A204.1 (cell line): ENCODE data around the gene IGFBP6.

Experiments used
- FAIRE-seq: peaks from 2 replicates; lab custom pipeline; 2012; peaks lifted over from hg19 to GRCh38; lab: Jason Lieb, UNC

IGFBP6 gene, protein sequence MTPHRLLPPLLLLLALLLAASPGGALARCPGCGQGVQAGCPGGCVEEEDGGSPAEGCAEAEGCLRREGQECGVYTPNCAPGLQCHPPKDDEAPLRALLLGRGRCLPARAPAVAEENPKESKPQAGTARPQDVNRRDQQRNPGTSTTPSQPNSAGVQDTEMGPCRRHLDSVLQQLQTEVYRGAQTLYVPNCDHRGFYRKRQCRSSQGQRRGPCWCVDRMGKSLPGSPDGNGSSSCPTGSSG

DNA sequence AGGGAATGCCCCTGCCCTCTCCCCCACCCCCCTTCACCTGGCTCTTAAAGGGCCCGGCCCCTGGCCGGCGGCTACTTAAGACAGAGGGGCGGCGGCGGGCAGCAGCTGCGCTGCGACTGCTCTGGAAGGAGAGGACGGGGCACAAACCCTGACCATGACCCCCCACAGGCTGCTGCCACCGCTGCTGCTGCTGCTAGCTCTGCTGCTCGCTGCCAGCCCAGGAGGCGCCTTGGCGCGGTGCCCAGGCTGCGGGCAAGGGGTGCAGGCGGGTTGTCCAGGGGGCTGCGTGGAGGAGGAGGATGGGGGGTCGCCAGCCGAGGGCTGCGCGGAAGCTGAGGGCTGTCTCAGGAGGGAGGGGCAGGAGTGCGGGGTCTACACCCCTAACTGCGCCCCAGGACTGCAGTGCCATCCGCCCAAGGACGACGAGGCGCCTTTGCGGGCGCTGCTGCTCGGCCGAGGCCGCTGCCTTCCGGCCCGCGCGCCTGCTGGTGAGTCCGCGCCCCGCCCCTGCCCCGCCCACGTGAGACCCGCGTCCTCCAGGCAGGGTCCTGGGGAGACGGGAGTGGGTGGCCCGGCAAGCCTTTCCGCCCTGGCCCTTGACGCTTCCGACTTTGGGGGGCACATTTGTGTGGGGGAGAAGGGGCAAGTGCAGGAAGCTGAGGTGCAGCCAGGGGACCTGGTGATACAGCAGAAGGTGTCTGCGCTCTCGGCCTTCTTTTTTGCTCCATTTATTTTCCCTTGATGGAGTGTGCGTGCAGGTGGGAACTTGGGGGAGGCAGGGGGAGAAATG, at the start of gene IGFBP6:
IGFBP6 (plus strand) TSS at position 104 of the 790 bp plus-strand sequence; CDS start at position 155, 51 bp downstream.
- FAIRE-seq, result no peak

DNA sequence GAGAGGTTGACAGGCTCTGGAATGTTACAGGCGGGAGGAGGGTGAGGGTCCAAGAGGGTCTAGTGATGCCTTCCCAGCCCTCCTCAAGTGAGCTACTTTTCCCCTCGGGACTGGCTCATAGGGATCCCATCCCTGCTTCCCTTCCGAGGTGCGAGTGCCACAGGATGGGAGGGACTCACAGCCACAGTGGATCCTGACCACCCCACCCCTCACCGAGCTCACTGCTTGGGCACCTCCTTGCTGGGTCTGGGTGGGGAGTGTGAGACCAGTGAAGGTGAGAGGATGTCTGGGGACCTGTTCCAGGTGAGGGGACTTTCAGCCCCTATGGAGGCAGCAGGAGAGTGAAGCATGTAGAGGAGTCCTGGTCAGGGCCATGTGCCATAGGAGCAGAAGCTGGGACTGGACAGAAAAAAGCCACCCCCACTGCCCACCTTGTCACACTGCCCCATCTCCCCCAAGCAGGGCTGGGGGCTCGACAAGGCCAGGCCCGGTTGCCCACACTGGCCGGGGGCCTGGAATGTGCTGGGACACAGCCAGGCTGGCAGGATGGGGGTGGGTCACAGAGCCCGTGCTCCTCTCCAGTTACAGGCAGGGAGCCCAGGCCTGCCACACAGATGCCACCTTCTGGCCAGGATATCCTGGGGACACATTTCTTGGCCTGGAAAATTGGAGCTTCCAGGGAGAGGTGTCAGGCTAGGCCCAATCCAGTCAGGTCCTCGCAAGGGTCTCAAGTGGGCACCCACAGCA, 49.3 kb upstream of the IGFBP6 start:
- no peak for FAIRE-seq

DNA sequence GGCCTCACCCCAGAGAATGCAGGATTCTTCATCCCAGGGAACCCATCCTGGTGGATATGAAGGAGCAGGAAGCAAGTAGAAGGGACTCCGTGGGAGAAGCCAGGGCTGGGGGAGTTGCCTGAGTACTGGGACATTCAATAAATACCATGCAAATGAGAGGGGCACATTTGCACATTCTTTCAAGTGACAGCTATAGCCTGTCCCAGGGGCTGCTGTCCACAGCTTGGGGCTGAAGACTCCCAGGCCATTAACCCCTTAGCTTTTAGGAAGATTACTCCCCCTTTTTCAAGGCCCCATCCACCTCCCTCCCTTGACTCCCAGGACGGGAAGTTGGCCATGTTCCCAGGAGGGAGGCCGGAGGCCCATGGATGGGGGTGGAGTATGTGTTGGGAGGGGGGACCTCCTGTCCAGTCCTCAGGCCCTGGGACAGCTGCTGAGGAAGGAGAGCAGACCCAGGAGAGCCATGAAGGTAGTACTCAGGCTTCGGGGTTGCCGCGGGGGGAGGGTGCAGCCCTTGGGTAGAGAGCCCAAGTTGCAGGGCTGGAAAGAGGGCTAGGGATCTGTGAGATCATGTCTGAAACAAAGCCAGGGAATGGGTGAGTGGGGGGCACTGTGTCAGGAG, 48.6 kb upstream of the IGFBP6 start:
- no peak for FAIRE-seq

DNA sequence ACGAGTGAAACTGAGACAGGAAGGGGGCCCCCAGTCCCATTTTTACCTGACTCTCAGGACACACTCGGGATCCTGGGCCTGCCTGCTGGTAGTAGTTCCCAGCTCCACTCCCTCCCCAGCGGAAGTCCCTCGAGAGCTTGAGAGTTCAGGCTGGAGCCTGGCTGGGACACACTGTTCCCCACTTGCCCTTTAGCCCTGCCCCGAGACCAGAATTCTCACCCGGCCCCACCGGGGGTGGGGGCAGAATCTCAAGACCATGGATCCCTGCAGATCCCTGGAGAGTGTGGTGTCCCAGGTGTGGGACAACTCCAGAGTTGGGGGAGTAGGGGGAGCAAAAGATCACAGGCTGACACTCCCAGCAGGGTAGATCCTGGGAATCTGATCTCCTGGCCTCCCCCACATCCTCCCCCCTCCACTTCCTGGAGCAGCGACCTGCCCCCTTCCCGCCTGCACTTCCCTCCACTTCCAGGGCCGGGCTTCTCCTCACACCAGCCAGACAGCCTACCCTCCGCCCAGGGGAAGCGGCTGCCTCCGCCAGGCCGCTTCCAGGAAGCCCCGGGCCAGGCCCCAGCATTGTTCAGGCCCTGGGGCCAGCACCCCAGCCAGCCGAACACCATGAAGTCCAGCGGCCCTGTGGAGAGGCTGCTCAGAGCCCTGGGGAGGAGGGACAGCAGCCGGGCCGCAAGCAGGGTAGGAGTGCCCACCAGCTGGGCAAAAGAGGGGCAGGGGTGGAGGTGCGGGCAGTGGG, 47.7 kb upstream of the IGFBP6 start, which contains the start of gene TNS2:
TNS2 (plus strand) TSS at position 495 of the 748 bp plus-strand sequence; CDS start at position 616, 121 bp downstream.
- FAIRE-seq, result no peak

DNA sequence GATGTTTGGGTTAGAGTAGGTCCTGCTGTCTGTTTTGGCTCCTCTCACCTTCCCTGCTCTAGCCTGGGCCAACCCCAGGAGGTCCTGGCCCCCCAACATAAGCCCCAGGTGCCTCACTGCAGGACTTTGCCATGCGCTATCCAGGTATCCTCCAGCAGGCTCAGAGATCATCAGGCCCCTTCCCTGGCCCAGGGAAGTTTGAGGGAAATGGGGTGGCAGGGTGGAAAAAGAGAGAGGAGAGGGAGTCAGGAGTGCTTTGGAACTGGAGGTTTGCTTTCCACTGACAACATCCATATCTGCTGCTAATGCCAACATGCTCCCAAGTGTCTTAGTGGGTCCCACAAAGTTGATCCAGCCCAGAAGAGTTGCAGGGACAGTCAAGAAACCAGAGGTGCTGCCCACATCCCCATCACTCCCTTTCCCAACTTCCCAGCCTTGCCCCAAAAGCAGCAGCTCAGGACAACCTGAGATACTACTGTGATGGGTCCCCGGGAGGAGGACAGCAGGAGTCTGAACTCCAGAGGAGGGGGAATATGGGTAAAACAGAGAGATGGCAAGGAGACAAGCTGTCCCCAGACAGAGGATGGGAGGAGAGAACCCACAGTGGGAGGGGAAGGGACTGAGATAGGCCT, 46.9 kb upstream of the IGFBP6 start:
- FAIRE-seq, result no peak

DNA sequence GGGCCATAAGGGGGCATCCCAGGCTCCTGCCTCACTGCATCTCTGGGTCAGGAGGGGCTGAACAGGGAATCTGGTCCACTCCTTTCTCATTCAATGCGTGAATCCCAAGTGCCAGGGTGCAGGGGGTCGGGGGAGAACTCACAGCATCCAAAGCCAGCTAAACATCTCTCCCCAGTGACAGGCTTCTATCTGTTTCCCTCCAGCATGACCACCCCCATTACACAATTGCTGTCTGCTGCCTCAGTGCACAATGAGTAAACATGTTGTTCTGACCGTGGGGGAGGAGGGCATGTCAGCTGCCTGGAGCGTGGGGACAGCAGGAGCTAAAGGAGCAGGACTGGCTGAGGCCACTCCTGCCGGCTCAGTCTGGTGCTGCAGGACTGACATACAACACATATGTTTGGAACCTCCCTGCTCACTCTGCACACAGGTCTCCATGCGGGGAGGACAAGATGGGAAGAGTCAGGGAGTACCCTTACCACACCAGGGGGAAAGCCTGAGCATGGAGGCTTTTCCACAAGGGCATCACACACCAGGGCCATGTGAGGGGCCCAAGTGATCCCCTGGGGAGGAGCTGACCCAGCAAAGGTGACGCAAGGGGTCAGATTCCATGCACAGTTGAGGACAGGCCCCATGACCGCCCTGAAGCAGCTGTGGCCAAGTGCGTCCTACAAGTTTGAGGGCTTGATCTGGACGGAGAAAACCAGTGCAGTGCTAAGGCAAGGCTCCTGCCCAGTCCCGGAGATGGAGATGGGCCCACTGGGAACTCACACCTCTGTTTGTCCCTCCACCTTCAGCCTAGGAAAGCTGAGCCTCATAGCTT, 46.2 kb upstream of the IGFBP6 start:
- no peak for FAIRE-seq

DNA sequence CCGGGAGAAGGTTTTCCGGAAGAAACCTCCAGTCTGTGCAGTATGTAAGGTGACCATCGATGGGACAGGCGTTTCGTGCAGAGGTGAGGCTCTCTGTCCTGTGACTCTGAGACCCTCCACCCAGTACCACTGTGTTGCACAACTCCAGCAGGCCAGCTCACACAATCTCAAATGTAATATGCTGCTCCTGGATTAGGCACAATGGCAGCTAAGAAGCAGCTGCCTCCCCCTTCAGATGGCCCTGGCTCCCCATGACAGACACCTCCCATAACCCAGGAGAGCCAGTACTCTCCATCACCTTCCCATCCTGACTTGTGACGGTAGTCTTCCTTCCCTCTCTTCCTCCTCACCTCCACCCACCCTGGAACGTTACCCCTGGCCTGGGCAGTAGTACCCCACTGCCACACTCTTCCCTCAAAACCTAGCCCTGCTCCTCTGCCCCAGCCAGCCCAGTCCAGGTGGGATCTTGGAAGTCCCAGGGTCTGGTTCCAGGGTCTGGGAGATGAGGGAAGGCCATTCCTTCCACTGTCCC, 45.5 kb upstream of the IGFBP6 start:
- no peak for FAIRE-seq

DNA sequence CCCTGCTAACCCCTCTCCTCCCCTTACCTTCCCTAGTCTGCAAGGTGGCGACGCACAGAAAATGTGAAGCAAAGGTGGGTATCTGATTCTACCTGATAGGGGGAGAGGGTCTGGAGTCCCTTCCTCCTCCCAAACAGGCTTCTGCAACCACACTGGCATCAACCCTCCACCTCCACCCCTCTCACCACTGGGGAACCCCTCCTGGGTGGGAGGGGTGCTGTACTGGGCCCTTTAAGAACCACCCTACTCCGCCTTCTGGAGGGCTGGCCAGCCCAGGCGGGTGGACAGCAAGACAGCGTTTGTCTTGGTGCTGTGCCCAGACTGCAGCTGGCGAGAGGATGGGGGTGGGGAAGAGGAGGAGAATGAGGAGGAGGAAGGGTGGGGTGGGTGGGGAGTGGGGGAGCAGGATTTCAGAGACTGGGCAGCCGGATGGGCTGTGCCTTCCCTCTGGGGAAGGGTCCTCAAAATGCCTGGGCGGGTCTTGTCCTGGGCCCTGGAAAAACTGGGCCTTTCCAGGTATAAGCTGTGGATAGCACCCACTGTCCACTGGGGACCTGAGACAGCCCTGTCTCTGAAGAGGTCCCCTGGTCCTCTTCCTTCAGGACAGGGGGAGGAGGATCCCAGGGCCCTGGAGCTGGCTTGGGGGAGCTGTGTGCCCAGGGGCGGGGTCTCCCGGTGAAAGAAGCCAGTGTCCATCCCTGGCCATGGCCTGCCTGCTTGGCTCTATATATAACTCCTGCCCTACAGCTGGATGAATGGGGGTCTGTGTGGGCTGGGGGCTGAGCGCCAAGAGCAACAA, 44.8 kb upstream of the IGFBP6 start:
- no peak for FAIRE-seq

DNA sequence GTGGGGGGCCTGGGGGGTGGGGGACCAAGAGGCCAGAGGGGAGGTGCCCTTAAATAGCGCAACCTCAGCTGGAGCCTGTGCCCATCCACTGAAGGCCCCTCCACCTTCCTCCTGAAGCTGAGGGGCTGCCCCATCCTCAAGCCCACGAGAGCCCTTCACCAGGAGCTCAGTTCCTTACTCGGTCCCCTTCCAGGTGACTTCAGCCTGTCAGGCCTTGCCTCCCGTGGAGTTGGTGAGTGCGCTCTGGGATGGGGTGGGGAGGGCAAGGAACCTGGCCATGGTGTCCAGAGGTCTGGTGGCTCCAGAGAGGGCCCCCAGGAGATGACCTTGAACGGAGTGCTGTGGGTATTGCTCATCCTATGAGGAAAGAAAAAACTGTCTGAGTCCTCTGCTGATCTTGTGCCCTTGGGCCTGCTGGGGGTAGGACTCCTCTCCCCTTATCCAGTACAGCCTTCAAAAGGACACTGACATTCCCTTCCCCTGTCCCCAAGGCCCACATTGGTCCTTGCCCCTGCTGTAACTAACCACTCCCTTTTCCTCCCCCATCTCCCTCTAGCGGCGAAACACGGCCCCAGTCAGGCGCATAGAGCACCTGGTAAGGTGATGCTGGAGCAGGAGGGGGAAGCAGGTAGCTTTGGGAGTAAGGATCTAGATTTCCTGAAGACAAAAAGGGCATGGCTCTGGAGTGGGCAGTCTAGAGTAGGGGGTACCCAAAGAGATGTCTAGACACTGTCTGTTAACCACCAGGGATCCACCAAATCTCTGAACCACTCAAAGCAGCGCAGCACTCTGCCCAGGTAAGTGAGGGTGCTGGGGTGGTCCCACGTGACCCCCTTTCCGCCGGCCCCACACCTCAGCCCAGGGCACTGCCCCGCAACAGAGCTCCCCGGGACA, 44.0 kb upstream of the IGFBP6 start:
- no peak for FAIRE-seq

DNA sequence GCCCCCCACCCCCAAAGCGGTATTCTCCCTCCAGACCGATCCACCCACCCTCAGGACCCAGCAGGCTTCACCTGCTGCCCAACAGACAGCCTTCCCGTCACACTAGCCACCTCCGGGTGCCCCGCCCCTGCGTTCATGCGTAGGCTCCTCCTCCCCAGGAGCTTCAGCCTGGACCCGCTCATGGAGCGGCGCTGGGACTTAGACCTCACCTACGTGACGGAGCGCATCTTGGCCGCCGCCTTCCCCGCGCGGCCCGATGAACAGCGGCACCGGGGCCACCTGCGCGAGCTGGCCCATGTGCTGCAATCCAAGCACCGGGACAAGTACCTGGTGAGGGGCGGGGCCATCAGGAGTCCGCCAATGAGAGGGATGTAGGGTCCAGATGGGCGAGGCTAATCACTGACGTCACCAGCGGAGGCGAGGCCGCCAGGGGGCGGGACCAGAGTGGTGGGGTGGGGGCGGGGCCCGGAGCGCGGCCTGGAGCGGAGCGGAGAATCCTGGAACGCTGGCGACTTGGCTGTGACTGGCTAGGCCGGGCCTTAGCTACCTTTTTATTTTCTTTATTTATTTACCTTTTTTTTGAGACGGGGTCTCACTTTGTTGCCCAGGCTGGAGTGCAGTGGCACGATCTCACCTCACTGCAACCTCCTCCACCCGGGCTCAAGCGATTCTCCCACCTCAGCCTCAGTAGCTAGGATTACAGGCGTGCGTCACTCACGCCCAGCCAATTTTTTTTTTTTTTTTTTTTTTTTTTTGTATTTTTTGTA, 43.2 kb upstream of the IGFBP6 start:
- FAIRE-seq, result no peak

DNA sequence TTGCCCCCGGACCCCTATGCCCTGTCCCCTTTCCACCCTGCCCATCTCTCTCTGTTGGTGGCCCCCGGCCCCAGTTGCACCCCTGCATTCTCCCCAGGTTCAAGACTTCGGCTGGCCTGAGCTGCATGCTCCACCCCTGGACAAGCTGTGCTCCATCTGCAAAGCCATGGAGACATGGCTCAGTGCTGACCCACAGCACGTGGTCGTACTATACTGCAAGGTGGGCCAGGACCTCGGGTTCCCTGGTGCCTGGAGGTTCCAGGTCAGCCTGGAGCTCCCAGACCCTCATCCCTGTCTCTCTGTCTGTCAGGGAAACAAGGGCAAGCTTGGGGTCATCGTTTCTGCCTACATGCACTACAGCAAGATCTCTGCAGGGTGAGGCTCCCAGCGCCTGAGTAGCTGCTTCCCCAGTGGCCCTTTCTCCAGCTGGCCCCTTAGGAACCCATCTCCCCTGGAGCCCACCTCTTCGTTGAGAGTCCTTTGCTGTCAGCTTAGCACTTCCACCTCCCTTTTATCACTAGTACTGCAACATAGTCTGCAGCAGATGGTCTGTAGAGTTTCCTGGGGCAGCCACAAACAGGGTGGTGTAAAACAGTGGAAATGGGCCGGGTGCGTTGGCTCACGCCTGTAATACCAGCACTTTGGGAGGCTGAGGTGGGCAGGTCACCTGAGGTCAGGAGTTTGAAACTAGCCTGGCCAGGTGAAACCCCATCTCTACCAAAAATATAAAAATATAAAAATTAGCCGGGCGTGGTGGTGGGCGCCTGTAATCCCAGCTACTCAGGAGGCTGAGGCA, 41.8 kb upstream of the IGFBP6 start:
- FAIRE-seq, result no peak

DNA sequence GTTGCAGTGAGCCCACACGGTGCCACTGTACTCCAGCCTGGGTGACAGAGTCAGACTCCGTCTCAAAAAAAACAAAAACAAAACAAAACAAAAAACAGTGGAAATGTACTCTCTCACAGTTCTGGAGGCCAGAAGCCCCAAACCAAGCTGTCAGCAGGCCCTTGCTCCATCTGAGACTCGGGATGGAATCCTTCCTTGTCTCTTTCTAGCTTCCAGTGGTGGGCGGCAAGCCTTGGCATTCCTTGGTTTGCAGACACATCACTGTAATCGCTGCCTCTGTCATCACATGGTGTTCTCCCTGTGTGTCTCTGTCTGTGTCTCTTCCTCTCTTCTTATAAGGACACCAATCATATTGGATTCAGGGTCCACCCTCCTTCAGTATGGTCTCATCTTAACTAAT, 41.2 kb upstream of the IGFBP6 start:
- FAIRE-seq, result no peak

DNA sequence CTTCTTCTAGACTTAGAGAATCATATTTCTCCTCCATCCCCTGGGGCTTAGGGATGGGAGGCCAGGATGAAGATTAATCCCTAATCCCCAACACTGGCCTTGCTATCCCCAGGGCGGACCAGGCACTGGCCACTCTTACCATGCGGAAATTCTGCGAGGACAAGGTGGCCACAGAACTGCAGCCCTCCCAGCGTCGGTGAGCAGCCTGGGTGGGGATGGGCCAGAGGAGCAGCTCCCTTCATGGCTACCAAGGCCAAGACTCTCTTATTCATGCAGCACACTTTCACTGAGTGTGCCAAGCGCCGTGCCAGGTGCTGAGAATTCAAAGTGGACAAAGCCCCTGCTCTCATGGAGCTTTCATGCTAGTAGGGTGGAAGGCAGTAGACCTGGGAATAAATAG, 40.6 kb upstream of the IGFBP6 start:
- FAIRE-seq, result no peak

DNA sequence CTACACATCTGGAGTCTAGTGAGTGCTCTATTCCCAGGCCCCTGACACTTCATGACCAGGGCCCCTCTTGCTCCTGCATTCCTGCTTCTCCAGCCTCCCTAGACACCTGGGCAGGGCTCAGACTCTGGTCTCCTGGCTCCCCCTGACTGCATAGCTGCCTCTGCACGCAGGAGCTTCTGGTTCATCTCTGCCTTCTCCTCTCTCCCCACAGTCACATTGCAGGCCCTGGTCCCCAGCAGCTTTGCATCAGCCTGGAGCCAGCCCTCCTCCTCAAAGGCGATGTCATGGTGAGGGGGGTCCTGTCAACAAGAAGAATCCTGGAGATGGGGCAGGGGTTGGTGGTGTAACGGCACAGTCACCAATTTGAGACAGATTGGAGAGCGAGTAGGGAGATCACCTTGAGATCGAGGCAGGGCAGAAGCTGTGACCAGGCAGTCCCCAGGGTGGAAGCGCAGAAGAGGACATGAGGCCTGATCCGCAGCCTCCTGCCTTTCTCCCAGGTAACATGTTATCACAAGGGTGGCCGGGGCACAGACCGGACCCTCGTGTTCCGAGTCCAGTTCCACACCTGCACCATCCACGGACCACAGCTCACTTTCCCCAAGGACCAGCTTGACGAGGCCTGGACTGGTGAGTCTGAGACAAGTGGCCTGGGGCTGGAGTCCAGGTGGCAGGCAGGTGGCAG, 39.5 kb upstream of the IGFBP6 start:
- FAIRE-seq, result no peak

DNA sequence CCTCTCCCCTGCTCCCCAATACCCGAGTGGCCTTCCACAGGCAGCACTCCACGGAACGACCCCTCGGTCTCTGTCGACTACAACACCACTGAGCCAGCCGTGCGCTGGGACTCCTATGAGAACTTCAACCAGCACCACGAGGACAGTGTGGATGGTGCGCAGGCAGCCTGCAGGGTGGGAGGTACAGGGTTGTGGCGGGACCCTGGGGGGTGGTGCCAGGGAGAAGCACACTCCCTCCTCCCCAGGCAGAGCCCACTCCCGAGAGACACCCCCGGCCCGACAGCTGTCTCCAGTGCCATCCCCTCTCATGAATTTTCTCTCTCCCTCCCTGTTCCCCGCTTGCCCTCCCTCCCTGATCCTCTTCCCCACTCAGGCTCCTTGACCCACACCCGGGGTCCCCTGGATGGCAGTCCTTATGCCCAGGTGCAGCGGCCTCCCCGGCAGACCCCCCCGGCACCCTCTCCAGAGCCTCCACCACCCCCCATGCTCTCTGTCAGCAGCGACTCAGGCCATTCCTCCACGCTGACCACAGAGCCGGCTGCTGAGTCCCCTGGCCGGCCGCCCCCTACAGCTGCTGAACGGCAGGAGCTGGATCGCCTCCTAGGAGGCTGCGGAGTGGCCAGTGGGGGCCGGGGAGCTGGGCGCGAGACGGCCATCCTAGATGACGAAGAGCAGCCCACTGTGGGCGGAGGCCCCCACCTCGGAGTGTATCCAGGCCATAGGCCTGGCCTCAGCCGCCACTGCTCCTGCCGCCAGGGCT, 38.6 kb upstream of the IGFBP6 start:
- FAIRE-seq, result no peak
